GM12891 (cell line): ENCODE results near the gene FBXO21.

ENCODE experiments used
- POLR2A ChIP-seq: IDR thresholded peaks from 2 replicates; pipeline ENCODE4 v1.6.1; 2011; ENCODE audit warnings: low read depth, low read length, control low read depth
- POLR2AphosphoS5 ChIP-seq: IDR thresholded peaks from 2 replicates; pipeline ENCODE4 v1.6.1; 2011; ENCODE audit warnings: low read depth, low read length, control low read depth
- POU2F2 ChIP-seq: IDR thresholded peaks from 2 replicates; pipeline ENCODE4 v1.6.1; 2011; ENCODE audit warnings: low read depth, mild to moderate bottlenecking, control low read depth, low read length, moderate library complexity

GRCh38 chr12:117187421-117187820, 2.8 kb downstream of the FBXO21 start:
- TF ChIP-seq POLR2A = no peak
- TF ChIP-seq POLR2AphosphoS5 = no peak
- TF ChIP-seq POU2F2 = no peak
